KMS-11 (cell line): Measurements from ENCODE around the gene SCGB1A1.
A peak's percentile ranks its signal among the peaks of the same experiment; 100 is the strongest.

ENCODE experiments used
- H2AFZ ChIP-seq: fragments of 200-600 bp; sonication (generic); 2 replicates; pipeline ENCODE4 v1.6.1; 2016; ENCODE audit warnings: antibody characterized with exemption, mixed run types, low read depth
- H3K27ac ChIP-seq: fragments of 200-600 bp; sonication (generic); 2 replicates; pipeline ENCODE4 v1.6.1; 2016; ENCODE audit warnings: mild to moderate bottlenecking, mixed run types
- H3K27me3 ChIP-seq: fragments of 200-600 bp; sonication (generic); 2 replicates; pipeline ENCODE4 v1.6.1; 2017; ENCODE audit warnings: mild to moderate bottlenecking, low read depth, mixed run types, moderate library complexity; ENCODE audit not compliant: insufficient read depth
- H3K36me3 ChIP-seq: fragments of 200-600 bp; sonication (generic); 2 replicates; pipeline ENCODE4 v1.6.1; 2017; ENCODE audit warnings: mild to moderate bottlenecking, mixed run types; ENCODE audit not compliant: insufficient read depth
- H3K4me1 ChIP-seq: fragments of 200-600 bp; sonication (generic); 2 replicates; pipeline ENCODE4 v1.6.1; 2016; ENCODE audit warnings: mild to moderate bottlenecking, low read depth, mixed run types; ENCODE audit not compliant: poor library complexity, severe bottlenecking
- H3K4me2 ChIP-seq: fragments of 200-600 bp; sonication (generic); 2 replicates; pipeline ENCODE4 v1.7.0; 2016; ENCODE audit warnings: mild to moderate bottlenecking, mixed run types
- H3K4me3 ChIP-seq: fragments of 200-600 bp; sonication (generic); IDR thresholded peaks from 2 replicates; pipeline ENCODE4 v1.6.1; 2017; ENCODE audit warnings: low read depth, low read length, mixed read lengths; ENCODE audit not compliant: insufficient read depth
- H3K79me2 ChIP-seq: fragments of 200-600 bp; sonication (generic); 2 replicates; pipeline ENCODE4 v1.6.1; 2016; ENCODE audit warnings: low read depth, mixed run types; ENCODE audit not compliant: insufficient read depth
- H3K9ac ChIP-seq: fragments of 200-600 bp; sonication (generic); 2 replicates; pipeline ENCODE4 v1.6.1; 2016; ENCODE audit warnings: mild to moderate bottlenecking, mixed run types
- H4K20me1 ChIP-seq: fragments of 200-600 bp; sonication (generic); 2 replicates; pipeline ENCODE4 v1.6.1; 2016; ENCODE audit warnings: mild to moderate bottlenecking, mixed run types; ENCODE audit not compliant: insufficient read depth
- CTCF ChIP-seq: fragments of 200-600 bp; sonication (generic); conservative IDR thresholded peaks from 2 replicates; pipeline ENCODE4 v1.6.1; 2017; ENCODE audit warnings: low read depth, mild to moderate bottlenecking, antibody characterized with exemption, low read length, moderate library complexity, mixed read lengths

Gene SCGB1A1

DNA sequence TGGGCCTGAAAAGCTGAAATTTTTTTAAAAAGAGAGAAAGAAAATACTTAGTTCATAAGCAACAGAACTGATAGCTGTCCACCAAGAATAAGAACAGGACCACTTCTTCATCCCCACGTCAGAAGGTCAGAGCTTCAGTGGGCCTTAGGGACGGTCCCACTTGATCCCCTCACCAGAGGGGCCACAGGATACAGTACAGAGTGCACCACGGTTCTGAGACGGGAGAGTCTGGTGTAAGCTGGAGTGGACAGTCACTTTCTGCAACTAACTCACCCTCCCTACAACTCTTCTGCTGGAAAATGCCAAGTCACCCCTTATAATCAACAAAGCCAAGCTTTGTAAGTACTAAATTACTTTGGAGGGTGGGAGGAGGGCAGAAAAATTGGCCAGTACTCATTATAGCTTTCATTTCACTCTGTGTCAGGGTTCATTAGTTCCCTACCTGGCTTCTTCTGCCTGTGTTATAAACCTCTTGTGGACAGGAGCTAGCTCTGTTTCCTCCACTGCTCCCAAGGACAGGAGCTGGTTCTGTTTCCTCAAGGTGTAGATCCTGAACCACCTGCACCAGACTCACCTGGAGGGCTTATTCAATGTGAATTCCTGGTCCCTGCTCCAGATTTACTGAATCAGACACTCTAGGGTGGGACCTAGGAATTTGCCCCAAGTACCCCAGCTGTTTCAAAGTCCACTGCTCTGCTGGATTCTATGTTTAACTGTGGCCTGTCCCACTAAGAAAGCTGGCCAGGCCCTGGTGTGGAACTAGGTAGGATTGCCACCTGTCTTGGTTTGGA, 39.6 kb downstream of the SCGB1A1 start:
- Histone ChIP-seq H4K20me1 (no peaks in the 10 kb centered on the region), H3K27ac (peak overlapping the region; percentile 85), H3K4me3 (no peak overlapping the region), H3K4me2 (peak overlapping the region; percentile 72), H3K9ac (peak overlapping the region; percentile 14; the same call in 1 of the 2 replicates), H3K27me3 (no peaks in the 10 kb centered on the region), H2AFZ (no peak overlapping the region), H3K36me3 (no peaks in the 10 kb centered on the region), H3K79me2 (no peaks in the 10 kb centered on the region), H3K4me1 (peaks cover 88% of the 10 kb centered on the region)
- no peak for TF ChIP-seq CTCF

- peaks cover 94% of the 10 kb centered on the region for H3K4me1 ChIP-seq
- no peaks in the 10 kb centered on the region for H4K20me1 ChIP-seq
- H3K79me2 ChIP-seq = no peaks in the 10 kb centered on the region
- H3K27me3 ChIP-seq = no peaks in the 10 kb centered on the region
- TF ChIP-seq CTCF = no peak
- H3K9ac ChIP-seq = peak overlapping the region; percentile 14; the same call in 1 of the 2 replicates
- H3K27ac ChIP-seq = peak overlapping the region; percentile 85
- no peak overlapping the region for H3K4me3 ChIP-seq
- H3K4me2 ChIP-seq = peak overlapping the region; percentile 72; the same call in 1 of the 2 replicates
- H2AFZ ChIP-seq = peak overlapping the region; percentile 16; the same call in 1 of the 2 replicates
- H3K36me3 ChIP-seq = no peaks in the 10 kb centered on the region
Measured at GRCh38 chr11:62459080-62459479, 40.2 kb downstream of the SCGB1A1 start.

DNA sequence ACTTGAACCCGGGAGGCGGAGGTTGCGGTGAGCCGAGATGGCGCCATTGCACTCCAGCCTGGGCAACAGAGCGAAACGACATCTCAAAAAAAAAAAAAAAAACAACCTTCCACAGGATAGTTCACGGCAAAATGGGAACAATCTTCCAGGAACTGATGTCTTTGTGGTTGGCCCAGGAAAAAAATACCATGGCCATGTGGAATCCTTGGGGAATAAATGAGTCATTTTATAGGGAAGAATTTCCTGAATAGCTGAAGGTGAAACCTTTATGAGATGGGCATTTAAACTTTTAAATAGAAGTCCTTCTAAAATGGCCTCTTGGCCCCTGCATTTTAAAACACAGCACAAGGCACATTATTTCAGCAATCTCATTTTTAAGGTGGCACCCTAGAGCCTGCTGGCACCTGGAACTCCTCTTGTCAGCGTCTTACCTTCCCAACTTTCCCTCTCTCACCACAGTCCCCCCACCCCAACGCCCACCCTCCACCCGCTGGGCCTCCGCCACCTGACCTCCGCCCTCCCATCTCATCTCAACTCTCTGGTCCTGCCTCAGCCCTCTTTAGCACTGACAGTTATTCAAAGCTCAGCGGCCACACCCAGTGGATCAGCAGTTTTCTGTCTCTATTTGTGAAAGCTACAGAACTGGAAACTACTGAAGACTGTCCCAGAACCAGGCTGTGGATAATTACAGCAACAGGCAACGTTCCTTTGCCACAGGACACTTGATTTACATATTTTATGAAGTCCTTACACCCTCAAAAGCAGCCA, 43.1 kb downstream of the SCGB1A1 start:
- Histone ChIP-seq H3K4me3 (no peak overlapping the region), H3K4me2 (peak overlapping the region; percentile 81), H3K36me3 (no peaks in the 10 kb centered on the region), H3K4me1 (peaks cover 95% of the 10 kb centered on the region), H3K27ac (peak overlapping the region; percentile 88), H3K9ac (peak overlapping the region; percentile 36), H4K20me1 (no peaks in the 10 kb centered on the region), H3K27me3 (no peaks in the 10 kb centered on the region), H2AFZ (peak overlapping the region; percentile 60; the same call in 1 of the 2 replicates), H3K79me2 (no peaks in the 10 kb centered on the region)
- TF ChIP-seq CTCF = no peak

GRCh38 chr11:62462508-62462892, 43.7 kb downstream of the SCGB1A1 start:
- peak overlapping the region; percentile 88 for H3K27ac ChIP-seq
- H3K4me3 ChIP-seq = no peak overlapping the region
- peaks cover 90% of the 10 kb centered on the region for H3K4me1 ChIP-seq
- H3K27me3 ChIP-seq = no peaks in the 10 kb centered on the region
- H3K4me2 ChIP-seq = peak overlapping the region; percentile 81
- no peaks in the 10 kb centered on the region for H3K79me2 ChIP-seq
- H3K9ac ChIP-seq = peak overlapping the region; percentile 36
- no peaks in the 10 kb centered on the region for H3K36me3 ChIP-seq
- peak overlapping the region; percentile 60; the same call in 1 of the 2 replicates for H2AFZ ChIP-seq
- no peaks in the 10 kb centered on the region for H4K20me1 ChIP-seq
- TF ChIP-seq CTCF = no peak
